Stomach (tissue), 9 donors: ENCODE measurements around the gene TPP2. TPM values are rescaled to one million over a fixed set of nuclear protein-coding genes. Genes with fewer than 3 reads are reported as not detected.

ENCODE experiments used
- DNase-seq, 2 donors: peaks; one replicate each; pipeline versions ENCODE4 v3.0.0 to v3.0.0-alpha.2; 2013 to 2019
- H3K27ac ChIP-seq, 5 donors: fragments of 200-600 bp in 4 of 5; sonication (generic) in 4 of 5; one replicate each; pipeline ENCODE4 v1.5.1; 2013 to 2019; ENCODE audit warnings: mild to moderate bottlenecking in 1 of 5, moderate library complexity in 1 of 5
- H3K27me3 ChIP-seq, 3 donors: fragments of 200-600 bp; sonication (generic); one replicate each; pipeline ENCODE4 v1.5.1; 2017 to 2019; ENCODE audit warnings: mixed run types in 1 of 3
- H3K36me3 ChIP-seq, 4 donors: fragments of 200-600 bp; sonication (generic); 1 replicate in 3 of 4; 2 replicates in 1 of 4; pipeline ENCODE4 v1.5.1; 2016 to 2019
- H3K4me1 ChIP-seq, 4 donors: fragments of 200-600 bp; sonication (generic); one replicate each; pipeline ENCODE4 v1.5.1; 2016 to 2019
- H3K4me3 ChIP-seq, 4 donors: fragments of 200-600 bp; sonication (generic) in 3 of 4; one replicate each; pipeline ENCODE4 v1.5.1; 2016 to 2019; ENCODE audit warnings: mild to moderate bottlenecking in 1 of 4
- H3K9me3 ChIP-seq, 4 donors: fragments of 200-600 bp; sonication (generic); one replicate each; pipeline ENCODE4 v1.5.1; 2016 to 2019
- CTCF ChIP-seq, 7 experiments: fragments of 450-650 bp in 4 of 7; fragments of 200-600 bp in 3 of 7; sonication (generic) in 3 of 7; IDR thresholded peaks; one replicate each; pipeline ENCODE4 v1.5.1; 2016 to 2019; ENCODE audit warnings: antibody characterized with exemption in 7 of 7, control low read depth in 2 of 7, mild to moderate bottlenecking in 1 of 7
- EP300 ChIP-seq: sonication (generic); formaldehyde crosslinking; IDR thresholded peaks from one replicate; pipeline ENCODE4 v1.6.1; 2017; ENCODE audit warnings: antibody characterized with exemption
- POLR2A ChIP-seq, 4 donors: fragments of 450-650 bp; IDR thresholded peaks; one replicate each; pipeline ENCODE4 v1.6.1; 2016; ENCODE audit warnings: antibody characterized with exemption in 4 of 4, control low read depth in 2 of 4, mild to moderate bottlenecking in 1 of 4, moderate library complexity in 1 of 4
- POLR2AphosphoS5 ChIP-seq, 3 donors: sonication (generic); formaldehyde crosslinking; IDR thresholded peaks; one replicate each; pipeline ENCODE4 v1.6.1; 2016; ENCODE audit warnings: antibody characterized with exemption in 3 of 3
- WGBS, 5 donors: extraction: QIAGEN DNeasy Blood & Tissue Kit in 3 of 5; methylation state at CpG; one replicate each; pipeline versions ENCODE4 v1.1.5 to v1.1.7; 2013 to 2018; 5-methylcytosine and 5-hydroxymethylcytosine counted together
- intact Hi-C: fragments of 100-400 bp; cut with DNase I; formaldehyde crosslinking; loops from one replicate; pipeline ENCODE4 v1.15.1; 2023; ENCODE audit warnings: low total_unique reads
- polyA plus RNA-seq, 3 donors: library from polyadenylated mRNA; stranded (reverse); fragments of 200-250 nt; gene quantifications; one replicate each; pipeline ENCODE4 v1.2.3, GENCODE V29; 2013
- total RNA-seq, 5 donors: library from RNA; depleted of rRNA; stranded (reverse); fragments of >200 nt; gene quantifications; one replicate each; pipeline versions ENCODE4 v1.1.0 to v1.2.3, GENCODE V29; 2014 to 2016
- donor health status: healthy with polysubstance abuse.
- donor health status: Bipolar disorder and iron deficiency.
- donor health status: healthy.

The TPP2 gene
- total and polyA plus RNA-seq, 8 donors = 10.1 to 103 (median 26.1) TPM

- Histone ChIP-seq H3K4me1 (no peaks in the 10 kb centered on the region), H3K27ac (no peak overlapping the region), H3K4me3 (no peak overlapping the region), H3K27me3 (peaks cover 0 to 32% (median 0%) of the 10 kb centered on the region in 3 donors), H3K9me3 (peaks cover 0 to 11% (median 9%) of the 10 kb centered on the region in 4 donors), H3K36me3 (no peaks in the 10 kb centered on the region)
- TF ChIP-seq POLR2A (IDR thresholded peaks at IDR 0.05) (no peak), POLR2AphosphoS5 (IDR thresholded peaks at IDR 0.05) (no peak), CTCF (IDR thresholded peaks at IDR 0.05) (no peak), EP300 (no peak)
- DNase-seq = no peak
- intact Hi-C loops = no loop called here
- 76 to 93% (median 87%) methylated on average over 6 of the region's 6 CpGs for WGBS, 5 donors
Observed at GRCh38 chr13:102697264-102697663, 100.5 kb downstream of the TPP2 start.

- 79 to 92% (median 83%) methylated on average over 7 to 8 of the region's 8 CpGs for WGBS, 5 donors
- intact Hi-C loops = no loop called here
- H3K27ac ChIP-seq = no peak overlapping the region
- H3K36me3 ChIP-seq = no peaks in the 10 kb centered on the region
- no peaks in the 10 kb centered on the region for H3K4me1 ChIP-seq
- peaks cover 0 to 24% (median 0%) of the 10 kb centered on the region in 3 donors for H3K27me3 ChIP-seq
- peaks cover 0 to 11% (median 9%) of the 10 kb centered on the region in 4 donors for H3K9me3 ChIP-seq
- no peak for DNase-seq
- no peak overlapping the region for H3K4me3 ChIP-seq
- TF ChIP-seq CTCF (IDR thresholded peaks at IDR 0.05) (no peak), POLR2A (IDR thresholded peaks at IDR 0.05) (no peak), EP300 (no peak), POLR2AphosphoS5 (IDR thresholded peaks at IDR 0.05) (no peak)
Observed at GRCh38 chr13:102697929-102698648, 101.3 kb downstream of the TPP2 start.

- TF ChIP-seq POLR2AphosphoS5 (IDR thresholded peaks at IDR 0.05) = no peak
- no peak for TF ChIP-seq POLR2A (IDR thresholded peaks at IDR 0.05)
- no peak for TF ChIP-seq EP300
- no peak for TF ChIP-seq CTCF (IDR thresholded peaks at IDR 0.05)
- H3K4me1 ChIP-seq = no peaks in the 10 kb centered on the region
- H3K9me3 ChIP-seq = peaks cover 0 to 11% (median 9%) of the 10 kb centered on the region in 4 donors
- intact Hi-C loops = no loop called here
- 87 to 96% (median 91%) methylated on average over 2 of the region's 2 CpGs for WGBS, 5 donors
- no peak overlapping the region for H3K4me3 ChIP-seq
- H3K27me3 ChIP-seq = peaks cover 0 to 19% (median 0%) of the 10 kb centered on the region in 3 donors
- DNase-seq = no peak
- H3K36me3 ChIP-seq = no peaks in the 10 kb centered on the region
- no peak overlapping the region for H3K27ac ChIP-seq
Observed at GRCh38 chr13:102698649-102698980, 101.8 kb downstream of the TPP2 start.

GRCh38 chr13:102699504-102699903 lies 102.7 kb downstream of the TPP2 start:
- Histone ChIP-seq H3K9me3 (peaks cover 0 to 11% (median 9%) of the 10 kb centered on the region in 4 donors), H3K36me3 (no peaks in the 10 kb centered on the region), H3K27me3 (peaks cover 0 to 11% (median 0%) of the 10 kb centered on the region in 3 donors), H3K27ac (no peak overlapping the region), H3K4me1 (no peaks in the 10 kb centered on the region), H3K4me3 (no peak overlapping the region)
- TF ChIP-seq POLR2A (IDR thresholded peaks at IDR 0.05) (no peak), CTCF (IDR thresholded peaks at IDR 0.05) (no peak), POLR2AphosphoS5 (IDR thresholded peaks at IDR 0.05) (no peak), EP300 (no peak)
- intact Hi-C loops = no loop called here
- WGBS, 5 donors = 79 to 86% (median 82%) methylated on average over 3 of the region's 3 CpGs
- no peak for DNase-seq
